ENCODE results near the gene COPZ1.
A peak's percentile ranks its signal among the peaks of the same experiment; 100 is the strongest.

- no peak for TF ChIP-seq POLR2A (IDR thresholded peaks at IDR 0.05)
- TF ChIP-seq CTCF (IDR thresholded peaks at IDR 0.05), result peak in 1 of 4 experiments; percentile 9
These were observed 12.4 kb downstream of the COPZ1 start for GRCh38 chr12:54337280-54337842.

All from prostate gland (tissue), 2 donors.